ENCODE data around the gene MRPL20.
"Not testable (repeated sequence)": the region's sequence is repeated elsewhere in the genome, so short reads cannot be mapped to it uniquely, and the experiment has no call there.

MRPL20 gene

GRCh38 chr1:1407636-1408318 lies 684 bp upstream of the MRPL20 start:
- Mint-ChIP-seq H3K4me1 (peaks cover 44% of the 10 kb centered on the region), H3K27me3 (ENCODE audit: low read depth, poor library complexity) (peaks cover 6% of the 10 kb centered on the region), H3K36me3 (ENCODE audit: low read depth) (peaks cover 39% of the 10 kb centered on the region), H3K27ac (peak overlapping the region; percentile 59), H3K9me3 (peaks cover 10% of the 10 kb centered on the region), H3K4me3 (peak overlapping the region; percentile 92)
- no peak for TF ChIP-seq CTCF (IDR thresholded peaks at IDR 0.05)
- peak; percentile 66 for DNase-seq

GRCh38 chr1:1406101-1406820 lies 832 bp downstream of the MRPL20 start:
- Mint-ChIP-seq H3K4me1 (peaks cover 51% of the 10 kb centered on the region), H3K36me3 (ENCODE audit: low read depth) (peaks cover 38% of the 10 kb centered on the region), H3K27ac (peak overlapping the region; percentile 96), H3K9me3 (peaks cover under 1% of the 10 kb centered on the region), H3K4me3 (peak overlapping the region; percentile 92), H3K27me3 (ENCODE audit: low read depth, poor library complexity) (peaks cover 2% of the 10 kb centered on the region)
- no peak for TF ChIP-seq CTCF (IDR thresholded peaks at IDR 0.05)
- DNase-seq: no peak

GRCh38 chr1:1403653-1404052 lies 3.4 kb downstream of the MRPL20 start:
- Mint-ChIP-seq H3K4me3 (no peak overlapping the region), H3K4me1 (peaks cover 56% of the 10 kb centered on the region), H3K9me3 (no peaks in the 10 kb centered on the region), H3K27ac (peak overlapping the region; percentile 92), H3K27me3 (ENCODE audit: low read depth, poor library complexity) (peaks cover 2% of the 10 kb centered on the region), H3K36me3 (ENCODE audit: low read depth) (peaks cover 36% of the 10 kb centered on the region)
- no peak for TF ChIP-seq CTCF (IDR thresholded peaks at IDR 0.05)
- DNase-seq: no peak

- DNase-seq; H3K9me3 Mint-ChIP-seq; H3K27me3 Mint-ChIP-seq (ENCODE audit: low read depth, poor library complexity); H3K4me3 Mint-ChIP-seq: not testable (repeated sequence)
- H3K36me3 Mint-ChIP-seq (ENCODE audit: low read depth): peaks cover 38% of the 10 kb centered on the region
- H3K27ac Mint-ChIP-seq: peak overlapping the region; percentile 92
- H3K4me1 Mint-ChIP-seq: peaks cover 53% of the 10 kb centered on the region
Measured at GRCh38 chr1:1402901-1403392, 4.1 kb downstream of the MRPL20 start.

GRCh38 chr1:1402072-1402900 lies 4.8 kb downstream of the MRPL20 start:
- TF ChIP-seq CTCF (IDR thresholded peaks at IDR 0.05): peak; percentile 36
- peaks cover 2% of the 10 kb centered on the region for H3K27me3 Mint-ChIP-seq (ENCODE audit: low read depth, poor library complexity)
- peak; percentile 47 for DNase-seq
- H3K9me3 Mint-ChIP-seq: no peaks in the 10 kb centered on the region
- H3K4me3 Mint-ChIP-seq: peak overlapping the region; percentile 64
- peak overlapping the region; percentile 92 for H3K27ac Mint-ChIP-seq
- peaks cover 45% of the 10 kb centered on the region for H3K36me3 Mint-ChIP-seq (ENCODE audit: low read depth)
- H3K4me1 Mint-ChIP-seq: peaks cover 53% of the 10 kb centered on the region

All from nephron progenitor cell (in vitro differentiated cells).